ENCODE data around the gene ECM1. TPM values are rescaled to one million over a fixed set of nuclear protein-coding genes. Genes with fewer than 3 reads are reported as not detected.

Gene ECM1
- total RNA-seq, 1 donor: 45.2 TPM

- H3K4me3 ChIP-seq (ENCODE audit: low read depth, low read length): no peak overlapping the region
- peak; percentile 83 for DNase-seq (ENCODE audit: low read depth)
- no peak for TF ChIP-seq CTCF (IDR thresholded peaks at IDR 0.05; ENCODE audit: insufficient read depth, low read length)
Observed at GRCh38 chr1:150529017-150529416, 21.1 kb downstream of the ECM1 start.

GRCh38 chr1:150530491-150531159 is 22.7 kb downstream of the ECM1 start:
- no peak for TF ChIP-seq CTCF (IDR thresholded peaks at IDR 0.05; ENCODE audit: insufficient read depth, low read length)
- no peak overlapping the region for H3K4me3 ChIP-seq (ENCODE audit: low read depth, low read length)
- DNase-seq (ENCODE audit: low read depth): no peak

- H3K4me3 ChIP-seq (ENCODE audit: low read depth, low read length): no peak overlapping the region
- peak; percentile 54 for DNase-seq (ENCODE audit: low read depth)
- no peak for TF ChIP-seq CTCF (IDR thresholded peaks at IDR 0.05; ENCODE audit: insufficient read depth, low read length)
Observed at GRCh38 chr1:150532860-150533259, 25.0 kb downstream of the ECM1 start.

GRCh38 chr1:150534002-150534401 is 26.1 kb downstream of the ECM1 start:
- no peak for DNase-seq (ENCODE audit: low read depth)
- H3K4me3 ChIP-seq (ENCODE audit: low read depth, low read length): no peak overlapping the region
- TF ChIP-seq CTCF (IDR thresholded peaks at IDR 0.05; ENCODE audit: insufficient read depth, low read length): no peak

GRCh38 chr1:150535511-150536287 is 27.8 kb downstream of the ECM1 start:
- peak; percentile 59 for DNase-seq (ENCODE audit: low read depth)
- no peak for TF ChIP-seq CTCF (IDR thresholded peaks at IDR 0.05; ENCODE audit: insufficient read depth, low read length)
- no peak overlapping the region for H3K4me3 ChIP-seq (ENCODE audit: low read depth, low read length)

- no peak for DNase-seq (ENCODE audit: low read depth)
Observed at GRCh38 chr1:150536836-150537731, 29.2 kb downstream of the ECM1 start.

More at GRCh38 chr1:150536836-150537731, 29.2 kb downstream of the ECM1 start:
- TF ChIP-seq CTCF (IDR thresholded peaks at IDR 0.05; ENCODE audit: insufficient read depth, low read length): no peak
- no peak overlapping the region for H3K4me3 ChIP-seq (ENCODE audit: low read depth, low read length)
